GM12865 (cell line): ENCODE results near the gene EIF4G3.
A peak's percentile ranks its signal among the peaks of the same experiment; 100 is the strongest.

Experiments
- DNase-seq: peaks from one replicate; pipeline ENCODE4 v3.0.0; 2010; ENCODE audit warnings: low read depth
- H3K4me3 ChIP-seq: 2 replicates; pipeline ENCODE4 v1.5.1; 2011; ENCODE audit warnings: mild to moderate bottlenecking, low read depth, low read length, control low read depth
- TF ChIP-seq, protein P1 (sequence below): IDR thresholded peaks from 2 replicates; pipeline ENCODE4 v1.5.1; 2011; ENCODE audit warnings: low read length, control low read depth, low read depth, inconsistent platforms; ENCODE audit not compliant: insufficient read depth; ENCODE audit errors: missing control alignments

EIF4G3 gene

DNA sequence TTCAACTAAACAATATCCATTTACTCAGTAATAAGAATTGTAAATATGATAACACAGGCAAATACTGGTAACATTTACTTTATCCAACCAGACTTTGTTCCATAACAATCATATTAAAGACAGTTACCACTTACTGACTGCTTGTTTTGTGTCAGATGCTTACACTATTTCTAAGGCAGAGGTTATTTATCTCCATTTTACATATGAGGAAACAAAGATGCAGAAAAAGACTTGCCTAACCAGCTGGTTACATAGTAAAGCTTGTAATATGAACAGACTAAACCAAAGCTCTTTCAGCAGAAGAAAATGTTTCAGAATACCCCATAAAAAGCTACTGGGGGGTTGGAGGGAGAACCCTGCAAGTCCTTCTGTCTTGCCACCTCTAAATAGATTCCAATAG is 180.1 kb downstream of the EIF4G3 start:
- no peak overlapping the region for H3K4me3 ChIP-seq
- no peak for DNase-seq
- TF ChIP-seq, protein P1, sequence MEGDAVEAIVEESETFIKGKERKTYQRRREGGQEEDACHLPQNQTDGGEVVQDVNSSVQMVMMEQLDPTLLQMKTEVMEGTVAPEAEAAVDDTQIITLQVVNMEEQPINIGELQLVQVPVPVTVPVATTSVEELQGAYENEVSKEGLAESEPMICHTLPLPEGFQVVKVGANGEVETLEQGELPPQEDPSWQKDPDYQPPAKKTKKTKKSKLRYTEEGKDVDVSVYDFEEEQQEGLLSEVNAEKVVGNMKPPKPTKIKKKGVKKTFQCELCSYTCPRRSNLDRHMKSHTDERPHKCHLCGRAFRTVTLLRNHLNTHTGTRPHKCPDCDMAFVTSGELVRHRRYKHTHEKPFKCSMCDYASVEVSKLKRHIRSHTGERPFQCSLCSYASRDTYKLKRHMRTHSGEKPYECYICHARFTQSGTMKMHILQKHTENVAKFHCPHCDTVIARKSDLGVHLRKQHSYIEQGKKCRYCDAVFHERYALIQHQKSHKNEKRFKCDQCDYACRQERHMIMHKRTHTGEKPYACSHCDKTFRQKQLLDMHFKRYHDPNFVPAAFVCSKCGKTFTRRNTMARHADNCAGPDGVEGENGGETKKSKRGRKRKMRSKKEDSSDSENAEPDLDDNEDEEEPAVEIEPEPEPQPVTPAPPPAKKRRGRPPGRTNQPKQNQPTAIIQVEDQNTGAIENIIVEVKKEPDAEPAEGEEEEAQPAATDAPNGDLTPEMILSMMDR = no peak

DNA sequence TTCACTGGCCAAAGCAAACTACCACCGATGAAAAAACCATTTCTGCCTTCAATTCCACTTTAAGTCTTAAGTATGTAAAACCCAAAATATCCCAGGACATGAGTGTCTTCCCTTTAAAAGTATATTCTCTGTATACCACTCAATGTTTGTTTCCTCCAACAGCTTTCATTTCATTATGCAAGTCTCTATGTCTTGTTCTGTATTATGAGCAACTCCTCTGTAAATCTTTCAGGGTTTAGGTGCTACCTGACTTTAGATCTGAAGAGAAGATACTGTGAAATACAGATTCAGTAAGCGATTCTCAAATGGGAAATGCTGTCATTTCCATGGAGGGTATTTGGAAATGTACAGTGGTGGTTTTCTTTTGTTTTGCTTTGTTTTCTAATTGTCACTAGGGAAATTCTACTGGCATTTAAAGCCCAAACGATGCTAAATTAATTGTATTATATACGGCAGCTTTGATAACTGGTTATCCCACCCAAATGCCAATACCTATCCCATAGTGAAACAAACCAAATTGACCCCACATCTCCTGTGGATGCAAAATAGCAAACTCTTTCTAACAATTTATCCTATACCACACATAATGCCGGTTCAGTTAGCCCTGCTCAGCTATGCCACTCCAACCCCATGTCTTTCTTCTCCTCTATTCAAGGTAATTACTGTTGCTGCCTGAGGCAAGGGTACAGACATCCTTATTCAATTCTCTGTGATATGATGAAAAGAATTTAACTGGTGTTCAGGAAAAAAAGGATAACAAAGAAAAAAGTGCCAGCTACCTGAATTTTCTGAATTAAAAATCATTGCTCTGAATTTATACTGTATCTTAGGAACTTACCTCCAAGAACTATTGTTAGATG is 182.8 kb downstream of the EIF4G3 start:
- no peak for DNase-seq
- no peak overlapping the region for H3K4me3 ChIP-seq
- TF ChIP-seq, protein P1 = no peak

DNA sequence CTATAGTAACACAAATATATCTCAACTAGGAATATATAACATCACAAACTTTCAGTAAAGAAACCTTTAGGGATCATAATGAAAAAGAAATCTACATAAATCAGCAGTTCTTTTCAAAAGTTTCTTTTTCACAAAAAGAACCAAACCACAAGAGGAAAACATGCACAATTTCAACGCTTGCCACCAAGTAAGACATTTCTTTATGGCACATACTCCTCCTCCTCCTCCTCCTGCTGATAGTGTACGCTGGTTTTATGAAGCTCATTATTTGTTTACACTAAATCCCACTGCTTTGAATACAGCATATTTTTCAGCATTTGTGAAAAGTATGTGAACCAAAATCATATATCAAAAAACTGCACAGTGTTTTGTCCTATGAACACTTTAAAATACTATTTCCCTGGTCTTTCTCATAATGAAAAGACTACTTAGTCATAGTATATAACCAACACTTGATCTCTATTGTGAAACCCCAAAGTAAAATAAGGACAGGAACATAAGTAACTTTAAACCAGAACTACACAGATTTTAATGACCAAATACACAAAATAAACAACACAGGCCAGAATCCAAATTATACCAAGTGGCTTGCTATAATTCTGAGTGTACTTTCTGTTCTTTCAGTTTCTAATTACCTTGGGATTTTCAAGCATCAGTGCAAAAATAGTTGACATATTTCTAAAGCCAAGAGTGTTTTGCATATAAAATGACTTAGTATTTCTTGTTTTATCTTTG is 184.2 kb downstream of the EIF4G3 start:
- no peak overlapping the region; the same call in 1 of the 2 replicates for H3K4me3 ChIP-seq
- peak; percentile 16 for DNase-seq

DNA sequence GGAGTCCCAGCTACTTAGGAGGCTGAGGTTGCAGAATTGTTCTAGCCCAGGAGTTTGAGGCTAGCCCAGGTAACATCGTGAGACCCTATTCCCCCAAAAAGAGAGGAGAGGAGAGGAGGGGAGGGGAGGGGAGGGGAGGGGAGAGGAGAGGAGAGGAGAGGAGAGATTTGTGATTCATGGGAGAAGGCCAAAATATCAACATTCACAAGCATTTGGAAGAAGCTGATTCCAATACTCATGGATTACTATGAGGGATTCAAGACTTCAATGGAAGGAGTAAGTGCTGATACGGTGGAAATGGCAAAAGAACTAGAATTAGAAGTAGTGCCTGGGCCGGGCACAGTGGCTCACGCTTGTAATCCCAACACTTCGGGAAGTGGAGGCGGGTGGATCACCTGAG is 187.8 kb downstream of the EIF4G3 start:
- DNase-seq = no peak
- TF ChIP-seq, protein P1 = no peak
- H3K4me3 ChIP-seq = no peak overlapping the region

More for the DNA sequence above, 184.2 kb downstream of the EIF4G3 start:
- TF ChIP-seq, protein P1 = no peak

DNA sequence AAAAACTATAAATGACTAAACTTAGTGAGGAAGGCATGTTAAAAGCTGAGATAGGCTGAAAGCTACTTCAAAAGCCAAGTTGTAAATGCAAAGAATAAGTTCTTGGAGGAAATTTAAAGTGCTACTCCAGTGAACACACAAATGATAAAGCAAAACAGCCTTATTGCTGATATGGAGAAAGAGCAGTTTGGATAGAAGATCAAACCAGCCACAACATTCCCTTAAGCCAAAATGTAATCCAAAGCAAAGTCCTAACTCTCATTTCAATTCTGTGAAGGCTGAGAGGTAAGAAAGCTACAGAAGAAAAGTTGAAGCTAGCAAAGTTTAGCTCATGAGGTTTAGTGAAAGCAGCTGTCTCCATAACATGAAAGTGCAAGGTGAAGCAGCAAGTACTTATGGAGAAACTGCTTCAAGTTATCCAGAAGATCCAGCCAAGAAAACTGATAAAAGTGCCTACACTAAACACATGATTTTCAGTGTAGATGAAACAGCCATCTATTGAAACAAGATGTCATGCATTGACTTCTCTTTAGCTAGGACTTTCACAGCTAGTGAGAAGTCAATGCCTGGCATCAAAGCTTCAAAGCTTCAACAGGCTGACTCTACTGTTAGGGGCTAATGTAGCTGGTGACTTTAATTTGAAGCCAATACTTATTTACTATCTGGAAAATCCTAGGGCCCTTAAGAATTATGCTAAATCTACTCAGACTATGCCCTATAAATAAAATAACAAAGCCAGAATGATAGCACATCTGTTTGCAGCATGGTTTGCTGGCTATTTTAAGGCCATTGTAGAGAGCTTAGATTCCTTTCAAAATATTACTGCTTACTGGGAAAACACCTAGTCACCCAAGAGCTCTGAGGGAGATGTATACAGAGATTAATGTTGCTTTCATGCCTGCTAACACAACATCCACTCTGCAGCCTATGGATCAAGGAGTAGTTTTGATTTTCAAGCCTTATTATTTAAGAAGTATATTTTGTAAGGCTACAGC is 188.6 kb downstream of the EIF4G3 start:
- TF ChIP-seq, protein P1 = no peak
- DNase-seq = no peak
- H3K4me3 ChIP-seq = no peak overlapping the region

DNA sequence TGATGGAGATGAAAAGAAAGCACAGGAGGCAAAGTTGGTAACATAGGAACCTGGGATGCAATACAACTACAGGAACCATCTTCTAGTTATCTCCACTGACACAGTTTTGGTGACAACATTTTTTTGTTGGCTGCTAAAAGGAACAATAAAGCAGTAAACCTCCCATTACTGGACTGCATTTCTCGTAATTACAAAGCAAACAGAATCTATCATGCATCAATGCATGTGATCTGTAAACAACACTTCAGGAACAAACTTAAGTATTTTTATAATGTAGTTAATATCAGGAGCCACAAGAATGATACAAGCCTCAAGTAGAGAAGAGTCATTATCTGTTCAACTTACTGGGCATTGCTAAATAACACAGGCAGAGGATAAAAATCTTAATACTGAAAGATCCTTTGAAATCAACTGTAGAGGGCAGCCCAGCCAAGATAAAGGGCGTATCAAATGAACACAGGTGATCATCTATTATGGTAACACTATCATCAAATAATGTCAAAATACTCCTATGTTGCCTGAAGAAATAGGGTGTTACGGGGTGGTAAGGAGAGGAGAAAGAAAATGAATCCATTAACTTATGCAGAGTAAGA is 193.3 kb downstream of the EIF4G3 start:
- DNase-seq = no peak
- no peak overlapping the region for H3K4me3 ChIP-seq
- TF ChIP-seq, protein P1 = no peak
